Measurements from ENCODE around the gene MBTPS2. TPM values are rescaled to one million over a fixed set of nuclear protein-coding genes. Genes with fewer than 3 reads are reported as not detected.
"Not testable (repeated sequence)": the region's sequence is repeated elsewhere in the genome, so short reads cannot be mapped to it uniquely, and the experiment has no call there.

MBTPS2 gene
- 10 to 100 TPM; 20.5 to 30.9 (median 22.7) TPM for polyA plus RNA-seq (ENCODE audit: insufficient read length in 10 of 10)
- long read RNA-seq, donor 1, full-length matches to known transcripts: 7 of 7 reads
- long read RNA-seq, donor 1, partial matches to known transcripts: 0 of 7 reads
- long read RNA-seq, donor 1, other reads (novel, unspliced or antisense): 0 of 7 reads
- long read RNA-seq, donor 2, full-length matches to known transcripts: 6 of 6 reads
- long read RNA-seq, donor 2, partial matches to known transcripts: 0 of 6 reads
- long read RNA-seq, donor 2, other reads (novel, unspliced or antisense): 0 of 6 reads
- long read RNA-seq, donor 3: 0 reads
- long read RNA-seq, donor 4, full-length matches to known transcripts: 9 of 9 reads
- long read RNA-seq, donor 4, partial matches to known transcripts: 0 of 9 reads
- long read RNA-seq, donor 4, other reads (novel, unspliced or antisense): 0 of 9 reads
- long read RNA-seq, donor 5, full-length matches to known transcripts: 8 of 13 reads
- long read RNA-seq, donor 5, partial matches to known transcripts: 5 of 13 reads
- long read RNA-seq, donor 5, other reads (novel, unspliced or antisense): 0 of 13 reads
- long read RNA-seq, donor 6, full-length matches to known transcripts: 4 of 4 reads
- long read RNA-seq, donor 6, partial matches to known transcripts: 0 of 4 reads
- long read RNA-seq, donor 6, other reads (novel, unspliced or antisense): 0 of 4 reads
- long read RNA-seq, donor 7, full-length matches to known transcripts: 5 of 5 reads
- long read RNA-seq, donor 7, partial matches to known transcripts: 0 of 5 reads
- long read RNA-seq, donor 7, other reads (novel, unspliced or antisense): 0 of 5 reads
- long read RNA-seq, donor 8, full-length matches to known transcripts: 6 of 6 reads
- long read RNA-seq, donor 8, partial matches to known transcripts: 0 of 6 reads
- long read RNA-seq, donor 8, other reads (novel, unspliced or antisense): 0 of 6 reads
- long read RNA-seq, donor 9, full-length matches to known transcripts: 2 of 2 reads
- long read RNA-seq, donor 9, partial matches to known transcripts: 0 of 2 reads
- long read RNA-seq, donor 9, other reads (novel, unspliced or antisense): 0 of 2 reads

- DNase-seq: peak; percentile 85 to 94 (median 90)
Measured at GRCh38 chrX:21839334-21840192, at the start of gene MBTPS2. MBTPS2 (plus strand) TSS chrX:21839617; CDS start chrX:21839735, 118 bp downstream.

- DNase-seq: no peak
Measured at GRCh38 chrX:21798677-21799219, 40.7 kb upstream of the MBTPS2 start.

GRCh38 chrX:21799767-21800166 is 39.6 kb upstream of the MBTPS2 start:
- no peak for DNase-seq

GRCh38 chrX:21800344-21800770 is 39.1 kb upstream of the MBTPS2 start:
- DNase-seq: no peak

GRCh38 chrX:21802054-21802670 is 37.3 kb upstream of the MBTPS2 start:
- peak in 1 of 3 donors; percentile 14 for DNase-seq

- peak in 1 of 3 donors; percentile 17 for DNase-seq
Measured at GRCh38 chrX:21802839-21803238, 36.6 kb upstream of the MBTPS2 start.

- no peak for DNase-seq
Measured at GRCh38 chrX:21806691-21807090, 32.7 kb upstream of the MBTPS2 start.

- DNase-seq: no peak
Measured at GRCh38 chrX:21811832-21812231, 27.6 kb upstream of the MBTPS2 start.

- no peak for DNase-seq
Measured at GRCh38 chrX:21812628-21813027, 26.8 kb upstream of the MBTPS2 start.

GRCh38 chrX:21813612-21814368 is 25.6 kb upstream of the MBTPS2 start:
- DNase-seq: no peak

- DNase-seq: no peak
Measured at GRCh38 chrX:21816136-21816535, 23.3 kb upstream of the MBTPS2 start.

- DNase-seq: not testable (repeated sequence)
Measured at GRCh38 chrX:21820170-21820569, 19.2 kb upstream of the MBTPS2 start.

- DNase-seq: no peak
Measured at GRCh38 chrX:21821875-21822274, 17.5 kb upstream of the MBTPS2 start.

- no peak for DNase-seq
Measured at GRCh38 chrX:21831496-21831895, 7.9 kb upstream of the MBTPS2 start.

- no peak for DNase-seq
Measured at GRCh38 chrX:21837056-21837455, 2.4 kb upstream of the MBTPS2 start.

GRCh38 chrX:21838937-21839333 is 482 bp upstream of the MBTPS2 start:
- no peak for DNase-seq

- DNase-seq: peak in 1 of 3 donors; percentile 6
Measured at GRCh38 chrX:21840193-21840545, 752 bp downstream of the MBTPS2 start.

GRCh38 chrX:21843179-21843578 is 3.8 kb downstream of the MBTPS2 start:
- DNase-seq: no peak

- no peak for DNase-seq
Measured at GRCh38 chrX:21845096-21845495, 5.7 kb downstream of the MBTPS2 start.

GRCh38 chrX:21847342-21847741 is 7.9 kb downstream of the MBTPS2 start:
- DNase-seq: peak; percentile 11 to 26 (median 17)

All from muscle of back (tissue), 13 donors.